ENCODE results near the gene RSBN1. TPM values are rescaled to one million over a fixed set of nuclear protein-coding genes. Genes with fewer than 3 reads are reported as not detected.

RSBN1 gene
- total and polyA plus RNA-seq, 9 of the 15 experiments (the other 6 are each of a cell fraction or from before 2014, with no cell fraction given), result 4.5 to 24.3 (median 13.0) TPM

- TF ChIP-seq, protein P1, sequence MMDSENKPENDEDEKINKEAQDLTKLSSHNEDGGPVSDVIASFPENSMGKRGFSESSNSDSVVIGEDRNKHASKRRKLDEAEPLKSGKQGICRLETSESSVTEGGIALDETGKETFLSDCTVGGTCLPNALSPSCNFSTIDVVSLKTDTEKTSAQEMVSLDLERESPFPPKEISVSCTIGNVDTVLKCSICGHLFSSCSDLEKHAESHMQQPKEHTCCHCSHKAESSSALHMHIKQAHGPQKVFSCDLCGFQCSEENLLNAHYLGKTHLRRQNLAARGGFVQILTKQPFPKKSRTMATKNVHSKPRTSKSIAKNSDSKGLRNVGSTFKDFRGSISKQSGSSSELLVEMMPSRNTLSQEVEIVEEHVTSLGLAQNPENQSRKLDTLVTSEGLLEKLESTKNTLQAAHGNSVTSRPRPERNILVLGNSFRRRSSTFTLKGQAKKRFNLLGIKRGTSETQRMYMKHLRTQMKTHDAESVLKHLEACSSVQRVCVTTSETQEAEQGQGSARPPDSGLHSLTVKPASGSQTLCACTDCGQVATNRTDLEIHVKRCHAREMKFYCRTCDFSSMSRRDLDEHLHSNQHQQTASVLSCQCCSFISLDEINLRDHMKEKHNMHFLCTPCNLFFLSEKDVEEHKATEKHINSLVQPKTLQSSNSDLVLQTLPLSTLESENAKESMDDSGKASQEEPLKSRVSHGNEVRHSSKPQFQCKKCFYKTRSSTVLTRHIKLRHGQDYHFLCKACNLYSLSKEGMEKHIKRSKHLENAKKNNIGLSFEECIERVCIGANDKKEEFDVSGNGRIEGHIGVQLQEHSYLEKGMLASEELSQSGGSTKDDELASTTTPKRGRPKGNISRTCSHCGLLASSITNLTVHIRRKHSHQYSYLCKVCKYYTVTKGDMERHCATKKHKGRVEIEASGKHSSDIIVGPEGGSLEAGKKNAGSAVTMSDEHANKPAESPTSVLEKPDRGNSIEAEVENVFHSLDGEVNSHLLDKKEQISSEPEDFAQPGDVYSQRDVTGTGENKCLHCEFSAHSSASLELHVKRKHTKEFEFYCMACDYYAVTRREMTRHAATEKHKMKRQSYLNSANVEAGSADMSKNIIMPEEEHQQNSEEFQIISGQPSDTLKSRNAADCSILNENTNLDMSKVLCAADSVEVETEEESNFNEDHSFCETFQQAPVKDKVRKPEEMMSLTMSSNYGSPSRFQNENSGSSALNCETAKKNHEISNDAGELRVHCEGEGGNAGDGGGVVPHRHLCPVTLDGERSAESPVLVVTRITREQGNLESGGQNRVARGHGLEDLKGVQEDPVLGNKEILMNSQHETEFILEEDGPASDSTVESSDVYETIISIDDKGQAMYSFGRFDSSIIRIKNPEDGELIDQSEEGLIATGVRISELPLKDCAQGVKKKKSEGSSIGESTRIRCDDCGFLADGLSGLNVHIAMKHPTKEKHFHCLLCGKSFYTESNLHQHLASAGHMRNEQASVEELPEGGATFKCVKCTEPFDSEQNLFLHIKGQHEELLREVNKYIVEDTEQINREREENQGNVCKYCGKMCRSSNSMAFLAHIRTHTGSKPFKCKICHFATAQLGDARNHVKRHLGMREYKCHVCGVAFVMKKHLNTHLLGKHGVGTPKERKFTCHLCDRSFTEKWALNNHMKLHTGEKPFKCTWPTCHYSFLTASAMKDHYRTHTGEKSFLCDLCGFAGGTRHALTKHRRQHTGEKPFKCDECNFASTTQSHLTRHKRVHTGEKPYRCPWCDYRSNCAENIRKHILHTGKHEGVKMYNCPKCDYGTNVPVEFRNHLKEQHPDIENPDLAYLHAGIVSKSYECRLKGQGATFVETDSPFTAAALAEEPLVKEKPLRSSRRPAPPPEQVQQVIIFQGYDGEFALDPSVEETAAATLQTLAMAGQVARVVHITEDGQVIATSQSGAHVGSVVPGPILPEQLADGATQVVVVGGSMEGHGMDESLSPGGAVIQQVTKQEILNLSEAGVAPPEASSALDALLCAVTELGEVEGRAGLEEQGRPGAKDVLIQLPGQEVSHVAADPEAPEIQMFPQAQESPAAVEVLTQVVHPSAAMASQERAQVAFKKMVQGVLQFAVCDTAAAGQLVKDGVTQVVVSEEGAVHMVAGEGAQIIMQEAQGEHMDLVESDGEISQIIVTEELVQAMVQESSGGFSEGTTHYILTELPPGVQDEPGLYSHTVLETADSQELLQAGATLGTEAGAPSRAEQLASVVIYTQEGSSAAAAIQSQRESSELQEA (IDR thresholded peaks at IDR 0.05; ENCODE audit: low read depth), result peak; percentile 94
- TF ChIP-seq ZNF695 (CRISPR knock-in tag; IDR thresholded peaks at IDR 0.05), result no peak
- TF ChIP-seq ESRRA (IDR thresholded peaks at IDR 0.05; ENCODE audit: borderline replicate concordance, low read depth), result peak; percentile 62
- TF ChIP-seq THRAP3 (IDR thresholded peaks at IDR 0.05; ENCODE audit: borderline replicate concordance), result no peak
- TF ChIP-seq UBTF (IDR thresholded peaks at IDR 0.05; ENCODE audit: borderline replicate concordance in 1 of 2, low read depth in 2 of 2, low read length in 2 of 2), result peak; percentile 64 to 95
- TF ChIP-seq EGR1 (conservative IDR thresholded peaks at IDR 0.05), result peak; percentile 98
- TF ChIP-seq HNRNPK (IDR thresholded peaks at IDR 0.05; ENCODE audit: low read depth, low read length, poor library complexity, severe bottlenecking), result no peak
- peak in 1 of 2 experiments; percentile 74; a peak in 2 of 4 replicates for TF ChIP-seq HDAC1 (IDR thresholded peaks at IDR 0.05)
- TF ChIP-seq, protein P2, sequence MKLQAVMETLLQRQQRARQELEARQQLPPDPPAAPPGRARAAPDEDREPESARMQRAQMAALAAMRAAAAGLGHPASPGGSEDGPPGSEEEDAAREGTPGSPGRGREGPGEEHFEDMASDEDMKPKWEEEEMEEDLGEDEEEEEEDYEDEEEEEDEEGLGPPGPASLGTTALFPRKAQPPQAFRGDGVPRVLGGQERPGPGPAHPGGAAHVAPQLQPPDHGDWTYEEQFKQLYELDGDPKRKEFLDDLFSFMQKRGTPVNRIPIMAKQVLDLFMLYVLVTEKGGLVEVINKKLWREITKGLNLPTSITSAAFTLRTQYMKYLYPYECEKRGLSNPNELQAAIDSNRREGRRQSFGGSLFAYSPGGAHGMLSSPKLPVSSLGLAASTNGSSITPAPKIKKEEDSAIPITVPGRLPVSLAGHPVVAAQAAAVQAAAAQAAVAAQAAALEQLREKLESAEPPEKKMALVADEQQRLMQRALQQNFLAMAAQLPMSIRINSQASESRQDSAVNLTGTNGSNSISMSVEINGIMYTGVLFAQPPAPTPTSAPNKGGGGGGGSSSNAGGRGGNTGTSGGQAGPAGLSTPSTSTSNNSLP (IDR thresholded peaks at IDR 0.05; ENCODE audit: borderline replicate concordance, low read depth, low read length), result 0 out of 2 replicates have a peak, but pooled peaks have one; percentile 26
- peak; percentile 98 for TF ChIP-seq FOXM1 (IDR thresholded peaks at IDR 0.05; ENCODE audit: low read depth)
- no peak; the same call in 1 of the 2 replicates for TF ChIP-seq FOXM1 (CRISPR knock-in tag; IDR thresholded peaks at IDR 0.05; ENCODE audit: low read depth)
- 0 out of 2 replicates have a peak, but pooled peaks have one; percentile 22 for TF ChIP-seq SMARCE1 (IDR thresholded peaks at IDR 0.05)
- peak; percentile 97 for TF ChIP-seq ZBTB1 (CRISPR knock-in tag; IDR thresholded peaks at IDR 0.05; ENCODE audit: borderline replicate concordance, low read depth)
These were observed at the start of gene RSBN1 (continued) for GRCh38 chr1:113811888-113812660.
